K562 (cell line): ENCODE data around the gene ARHGAP12. TPM values are rescaled to one million over a fixed set of nuclear protein-coding genes. Genes with fewer than 3 reads are reported as not detected.

Experiments
- ATAC-seq: fragments of 200-7000 bp; cut with Tn5 transposase; 3 replicates; pipeline ENCODE4 v1.9.1; 2020; ENCODE audit warnings: moderate library complexity
- BruUV-seq: library from RNA; stranded (reverse); fragments of 400-500 nt; replicated peaks from 2 replicates; lab custom pipeline; 2021; lab: Mats Ljungman, UMichigan
- CTCF ChIA-PET: fragments of 300-600 bp; formaldehyde crosslinking; extraction: SDS; loops from one replicate; lab custom pipeline; 2021; ENCODE audit warnings: low intra/inter-chr PET ratio; lab: Yijun Ruan, JAX
- POLR2A ChIA-PET: fragments of 300-600, 350-650 bp; sonication (Branson Sonifier 250); formaldehyde crosslinking; extraction: SDS; loops from one replicate; lab custom pipeline; 2021; ENCODE audit warnings: antibody characterized with exemption, inconsistent platforms; lab: Yijun Ruan, JAX
- DNase-seq, 4 experiments: peaks; one replicate each; pipeline versions ENCODE4 v3.0.0 to v3.0.0-alpha.2; 2011 to 2018; ENCODE audit warnings: low spot score in 3 of 4, mixed read lengths in 3 of 4; ENCODE audit errors: extremely low read depth in 1 of 4
- FAIRE-seq: peaks from 2 replicates; lab custom pipeline; 2011; peaks lifted over from hg19 to GRCh38; lab: Jason Lieb, UNC
- H2AFZ ChIP-seq: 2 replicates; pipeline ENCODE4 v1.6.0; 2011; ENCODE audit warnings: low read depth, low read length, control low read depth, inconsistent platforms
- H3K27ac ChIP-seq: fragments of 200-600 bp; 3 replicates; pipeline ENCODE4 v1.8.0; 2011; ENCODE audit warnings: low read depth, mild to moderate bottlenecking, control low read depth, inconsistent platforms, low read length, moderate library complexity, mixed read lengths; ENCODE audit errors: extremely low read depth
- H3K27me3 ChIP-seq, 2 experiments: fragments of 300-600 bp in 1 of 2; 2 replicates in 1 of 2; 3 replicates in 1 of 2; pipeline versions ENCODE4 v1.6.0 to v1.8.0; 2011; ENCODE audit warnings: inconsistent platforms in 2 of 2, low read length in 2 of 2, mild to moderate bottlenecking in 1 of 2, mixed read lengths in 1 of 2, moderate library complexity in 1 of 2; ENCODE audit not compliant: control insufficient read depth in 2 of 2, insufficient read depth in 2 of 2
- H3K36me3 ChIP-seq: fragments of 300-600 bp; 3 replicates; pipeline ENCODE4 v1.8.0; 2011; ENCODE audit warnings: mild to moderate bottlenecking, low read length, inconsistent platforms; ENCODE audit not compliant: control insufficient read depth, insufficient read depth
- H3K4me1 ChIP-seq, 2 experiments: fragments of 200-600 bp in 1 of 2; replicated peaks in 1 of 2; 2 replicates in 1 of 2; 3 replicates in 1 of 2; pipeline versions ENCODE4 v1.5.1 to v1.8.0; 2011; ENCODE audit warnings: inconsistent platforms in 2 of 2, low read length in 2 of 2, mild to moderate bottlenecking in 1 of 2, mixed read lengths in 1 of 2, moderate library complexity in 1 of 2; ENCODE audit not compliant: control insufficient read depth in 2 of 2, insufficient read depth in 2 of 2
- H3K4me2 ChIP-seq: 2 replicates; pipeline ENCODE4 v1.6.1; 2011; ENCODE audit warnings: low read length, control low read depth, inconsistent platforms, mixed read lengths; ENCODE audit not compliant: insufficient read depth
- H3K4me3 ChIP-seq: fragments of 200-600 bp; sonication (generic), shearing (Covaris generic); 2 replicates; pipeline ENCODE4 v1.5.1; 2016; ENCODE audit warnings: control low read depth, inconsistent platforms
- H3K79me2 ChIP-seq: fragments of 200-600 bp; 3 replicates; pipeline ENCODE4 v1.8.0; 2011; ENCODE audit warnings: low read length, inconsistent platforms; ENCODE audit not compliant: control insufficient read depth, insufficient read depth
- H3K9ac ChIP-seq, 2 experiments: 2 replicates each; pipeline versions ENCODE4 v1.6.0 to v1.6.1; 2011; ENCODE audit warnings: low read depth in 2 of 2, low read length in 2 of 2, control low read depth in 1 of 2, inconsistent platforms in 1 of 2, mild to moderate bottlenecking in 1 of 2, mixed read lengths in 1 of 2; ENCODE audit not compliant: insufficient read depth in 1 of 2
- H3K9me1 ChIP-seq: one replicate; pipeline ENCODE4 v1.6.0; 2011; ENCODE audit warnings: inconsistent platforms, mild to moderate bottlenecking, low read length, moderate library complexity; ENCODE audit not compliant: control insufficient read depth, insufficient read depth
- H3K9me3 ChIP-seq: replicated peaks from 2 replicates; pipeline ENCODE4 v1.5.1; 2011; ENCODE audit warnings: low read depth, low read length, inconsistent platforms; ENCODE audit not compliant: control insufficient read depth, insufficient read depth
- H4K20me1 ChIP-seq: replicated peaks from 2 replicates; pipeline ENCODE4 v1.6.1; 2011; ENCODE audit warnings: low read length, inconsistent platforms, mixed read lengths; ENCODE audit not compliant: control insufficient read depth, insufficient read depth
- ARID1B ChIP-seq: fragments of 450-650 bp; IDR thresholded peaks from 2 replicates; pipeline ENCODE4 v1.6.1; 2016; ENCODE audit warnings: antibody characterized with exemption, mild to moderate bottlenecking, inconsistent platforms
- CCAR2 ChIP-seq: fragments of 200-400 bp; formaldehyde crosslinking; IDR thresholded peaks from 2 replicates; pipeline ENCODE4 v1.6.1; 2017; ENCODE audit warnings: mild to moderate bottlenecking, low read depth, low read length
- CCNT2 ChIP-seq: IDR thresholded peaks from 2 replicates; pipeline ENCODE4 v1.6.1; 2011; ENCODE audit warnings: borderline replicate concordance, low read depth, mild to moderate bottlenecking, moderate library complexity, mixed read lengths, low read length; ENCODE audit not compliant: insufficient read length; ENCODE audit errors: extremely low read depth
- ERF ChIP-seq: fragments of 450-650 bp; formaldehyde crosslinking; IDR thresholded peaks from 2 replicates; pipeline ENCODE4 v1.4.0; 2020; ENCODE audit warnings: mild to moderate bottlenecking, mixed read lengths
- ETV5 ChIP-seq: sonication (generic); formaldehyde crosslinking; IDR thresholded peaks from 2 replicates; pipeline ENCODE4 v1.4.0; 2020; ENCODE audit warnings: low read depth, mild to moderate bottlenecking, missing genetic modification reagents
- FOXM1 ChIP-seq, 2 experiments: fragments of 450-650 bp in 1 of 2; sonication (generic) in 1 of 2; formaldehyde crosslinking in 1 of 2; IDR thresholded peaks; 2 replicates each; pipeline versions ENCODE4 v1.6.1 to v1.9.0; 2017 to 2022; ENCODE audit warnings: low read depth in 2 of 2, mild to moderate bottlenecking in 2 of 2, missing genetic modification reagents in 1 of 2, moderate library complexity in 1 of 2
- MEIS2 ChIP-seq: fragments of 450-650 bp; IDR thresholded peaks from 2 replicates; pipeline ENCODE4 v1.6.1; 2014; ENCODE audit warnings: mild to moderate bottlenecking; ENCODE audit not compliant: partially characterized antibody
- NBN ChIP-seq: fragments of 450-650 bp; IDR thresholded peaks from 2 replicates; pipeline ENCODE4 v1.6.1; 2016; ENCODE audit warnings: low read depth, mild to moderate bottlenecking
- NFE2 ChIP-seq: IDR thresholded peaks from 2 replicates; pipeline ENCODE4 v1.6.1; 2014; ENCODE audit warnings: antibody characterized with exemption, low read depth
- PRPF4 ChIP-seq: fragments of 200-400 bp; formaldehyde crosslinking; IDR thresholded peaks from one replicate; pipeline ENCODE4 v1.6.1; 2017; ENCODE audit warnings: low read length, low read depth, mild to moderate bottlenecking; ENCODE audit not compliant: insufficient read depth, poor library complexity, severe bottlenecking
- RBM15 ChIP-seq: fragments of 200-400 bp; formaldehyde crosslinking; IDR thresholded peaks from 2 replicates; pipeline ENCODE4 v1.6.1; 2018; ENCODE audit warnings: mild to moderate bottlenecking, low read length, moderate library complexity; ENCODE audit not compliant: insufficient read depth
- RHOXF2B ChIP-seq: fragments of 250-450 bp; sonication (Bioruptor Pico); conservative IDR thresholded peaks from 2 replicates; pipeline ENCODE4 v1.5.1; 2021
- SRSF7 ChIP-seq: fragments of 200-400 bp; formaldehyde crosslinking; optimal IDR thresholded peaks from 2 replicates; pipeline ENCODE3; 2017; ENCODE audit warnings: mild to moderate bottlenecking, low read depth, low read length
- ZFPM2 ChIP-seq: fragments of 250-450 bp; sonication (Bioruptor Pico); IDR thresholded peaks from 2 replicates; pipeline ENCODE4 v1.5.1; 2022; ENCODE audit warnings: mild to moderate bottlenecking
- ZNF324 ChIP-seq: fragments of 250-450 bp; sonication (Bioruptor Pico); IDR thresholded peaks from 2 replicates; pipeline ENCODE4 v1.4.0; 2020; ENCODE audit warnings: mild to moderate bottlenecking
- ZNF384 ChIP-seq: IDR thresholded peaks from 2 replicates; pipeline ENCODE4 v1.6.1; 2012; ENCODE audit warnings: low read depth, low read length, improper control_type of control experiment
- ZNF436 ChIP-seq: fragments of 250-450, 450-650 bp; sonication (Bioruptor Pico); formaldehyde crosslinking; IDR thresholded peaks from 2 replicates; pipeline ENCODE4 v1.7.0; 2020; ENCODE audit warnings: mild to moderate bottlenecking
- ZNF717 ChIP-seq: fragments of 250-450 bp; sonication (Bioruptor Pico); IDR thresholded peaks from 2 replicates; pipeline ENCODE4 v1.5.0; 2021
- in situ Hi-C: fragments of 300-500 bp; cut with MboI; formaldehyde crosslinking; loops from 4 replicates; pipeline ENCODE4 v1.15.0; 2018; ENCODE audit warnings: inconsistent platforms, mixed read lengths
- intact Hi-C: fragments of 100-400 bp; cut with micrococcal nuclease; formaldehyde crosslinking; loops from 2 replicates; pipeline ENCODE4 v1.14.2; 2022
- polyA plus RNA-seq, 8 experiments: library from polyadenylated mRNA; depleted of rRNA in 4 of 8; stranded (reverse) in 5 of 8; unstranded in 3 of 8; fragments of >200 nt; fragmentation: Nextera tagmentation in 2 of 8; fragmentation: Illumina TruSeq in 1 of 8; extraction: Ambion mirVana in 2 of 8; extraction: Trizol in 1 of 8; gene quantifications; 2 replicates each; pipeline versions ENCODE4 v1.2.1 to v1.2.3, GENCODE V29; 2011 to 2014; ENCODE audit warnings: inconsistent platforms in 1 of 8, missing spikeins in 1 of 8
- total RNA-seq, 7 experiments: library from RNA; depleted of rRNA in 6 of 7; stranded (reverse); fragments of >200 nt in 6 of 7; fragmentation: Illumina TruSeq in 2 of 7; extraction: Trizol in 2 of 7; gene quantifications; 2 replicates each; pipeline versions ENCODE4 v1.2.1 to v1.2.3, GENCODE V29; 2011 to 2021; ENCODE audit warnings: low replicate concordance in 1 of 7
- TF ChIP-seq, protein P1 (sequence below), 3 experiments: fragments of 200-800 bp in 1 of 3; fragments of 250-450 bp in 1 of 3; fragments of 450-650 bp in 1 of 3; sonication (Bioruptor Pico) in 1 of 3; sonication (Bioruptor generic) in 1 of 3; formaldehyde crosslinking in 1 of 3; IDR thresholded peaks; 2 replicates each; pipeline versions ENCODE4 v1.6.1 to v1.8.0; 2016 to 2022; ENCODE audit warnings: mild to moderate bottlenecking in 2 of 3, missing genetic modification characterization in 2 of 3, missing compliant biosample characterization in 1 of 3, moderate library complexity in 1 of 3

ARHGAP12 gene
- total and polyA plus RNA-seq, 9 of the 15 experiments (the other 6 are each of a cell fraction or from before 2014, with no cell fraction given), result 4.4 to 18.7 (median 10.1) TPM

DNA sequence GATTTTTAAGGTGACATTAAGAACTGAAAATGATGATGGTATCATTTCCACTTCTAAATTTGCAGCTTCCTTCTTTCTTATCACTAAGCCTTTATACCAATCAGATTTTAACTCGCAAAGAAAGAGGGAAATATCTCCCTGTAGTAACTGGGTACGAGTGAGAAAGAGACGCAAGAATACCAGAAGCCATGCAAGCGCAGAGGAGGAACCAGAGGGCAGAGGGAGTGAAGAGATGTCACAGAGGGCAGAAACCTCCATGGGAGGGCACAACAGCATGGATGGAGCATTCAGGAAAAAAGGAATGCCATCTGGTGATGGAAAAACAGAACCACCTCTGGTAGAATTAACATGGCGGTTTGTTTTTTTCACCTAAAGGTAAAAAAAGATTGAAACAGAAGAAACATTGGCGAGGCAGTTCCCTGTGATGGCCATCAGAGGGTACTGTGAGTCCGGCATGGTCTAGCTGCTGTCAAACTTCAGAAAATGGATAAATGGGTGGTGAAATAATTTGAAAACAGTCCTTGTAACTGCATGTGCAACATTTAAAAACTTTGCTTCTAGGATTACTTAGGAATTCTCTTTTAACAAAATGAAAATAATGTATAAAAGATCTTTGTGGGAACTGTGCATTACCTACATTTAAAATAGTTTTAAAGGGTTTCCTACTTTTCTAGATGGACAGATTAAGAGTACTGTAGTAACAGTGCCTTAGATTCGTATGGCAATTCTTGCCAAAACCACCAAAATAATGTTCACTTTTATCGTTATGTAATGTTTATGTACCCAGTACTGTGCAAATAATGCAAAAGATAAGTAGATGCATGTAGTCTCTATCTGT, 91.8 kb downstream of the ARHGAP12 start (continued):
- TF ChIP-seq, protein P1, sequence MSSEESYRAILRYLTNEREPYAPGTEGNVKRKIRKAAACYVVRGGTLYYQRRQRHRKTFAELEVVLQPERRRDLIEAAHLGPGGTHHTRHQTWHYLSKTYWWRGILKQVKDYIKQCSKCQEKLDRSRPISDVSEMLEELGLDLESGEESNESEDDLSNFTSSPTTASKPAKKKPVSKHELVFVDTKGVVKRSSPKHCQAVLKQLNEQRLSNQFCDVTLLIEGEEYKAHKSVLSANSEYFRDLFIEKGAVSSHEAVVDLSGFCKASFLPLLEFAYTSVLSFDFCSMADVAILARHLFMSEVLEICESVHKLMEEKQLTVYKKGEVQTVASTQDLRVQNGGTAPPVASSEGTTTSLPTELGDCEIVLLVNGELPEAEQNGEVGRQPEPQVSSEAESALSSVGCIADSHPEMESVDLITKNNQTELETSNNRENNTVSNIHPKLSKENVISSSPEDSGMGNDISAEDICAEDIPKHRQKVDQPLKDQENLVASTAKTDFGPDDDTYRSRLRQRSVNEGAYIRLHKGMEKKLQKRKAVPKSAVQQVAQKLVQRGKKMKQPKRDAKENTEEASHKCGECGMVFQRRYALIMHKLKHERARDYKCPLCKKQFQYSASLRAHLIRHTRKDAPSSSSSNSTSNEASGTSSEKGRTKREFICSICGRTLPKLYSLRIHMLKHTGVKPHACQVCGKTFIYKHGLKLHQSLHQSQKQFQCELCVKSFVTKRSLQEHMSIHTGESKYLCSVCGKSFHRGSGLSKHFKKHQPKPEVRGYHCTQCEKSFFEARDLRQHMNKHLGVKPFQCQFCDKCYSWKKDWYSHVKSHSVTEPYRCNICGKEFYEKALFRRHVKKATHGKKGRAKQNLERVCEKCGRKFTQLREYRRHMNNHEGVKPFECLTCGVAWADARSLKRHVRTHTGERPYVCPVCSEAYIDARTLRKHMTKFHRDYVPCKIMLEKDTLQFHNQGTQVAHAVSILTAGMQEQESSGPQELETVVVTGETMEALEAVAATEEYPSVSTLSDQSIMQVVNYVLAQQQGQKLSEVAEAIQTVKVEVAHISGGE (CRISPR knock-in tag; IDR thresholded peaks at IDR 0.05), result no peak
- TF ChIP-seq RHOXF2B (CRISPR knock-in tag) (no peak), NBN (no peak), CCNT2 (no peak), ZNF384 (0 out of 2 replicates have a peak, but pooled peaks have one; percentile 39)

DNA sequence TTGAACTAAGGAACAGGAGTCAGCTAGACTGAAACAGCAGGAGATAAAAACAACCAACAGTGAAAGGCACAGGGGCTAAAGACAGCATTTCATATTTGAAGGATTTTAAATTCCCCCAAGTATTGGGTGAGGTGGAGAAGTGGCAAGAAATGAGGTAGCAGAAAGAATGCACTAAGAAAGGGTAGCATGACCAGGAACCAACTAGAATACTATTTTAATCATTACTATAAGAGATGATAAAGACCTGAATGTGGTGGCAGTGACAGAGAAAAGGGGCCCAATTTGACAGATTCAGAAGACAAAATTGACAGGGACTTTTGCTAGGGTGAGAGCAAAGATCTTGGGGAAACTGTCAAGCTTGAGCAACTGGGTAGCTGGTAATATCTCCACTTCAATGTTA, 94.9 kb downstream of the ARHGAP12 start:
- H3K4me3 ChIP-seq, result no peak overlapping the region
- no peaks in the 10 kb centered on the region for H3K9me3 ChIP-seq
- H2AFZ ChIP-seq, result no peak overlapping the region
- no TSS peak for BruUV-seq
- FAIRE-seq (no peak), DNase-seq (no peak), ATAC-seq (no peak)
- intact Hi-C loops (no loop called here), in situ Hi-C loops (no loop called here)
- no peaks in the 10 kb centered on the region for H3K27me3 ChIP-seq
- ChIA-PET POLR2A (no interaction called here), CTCF (no interaction called here)
- H4K20me1 ChIP-seq, result no peaks in the 10 kb centered on the region
- no peak overlapping the region for H3K4me2 ChIP-seq
- 0 out of 3 replicates have a peak, but pooled peaks cover 4% of the 10 kb centered on the region for H3K36me3 ChIP-seq
- no peak overlapping the region for H3K9ac ChIP-seq
- no peaks in the 10 kb centered on the region for H3K79me2 ChIP-seq
- H3K27ac ChIP-seq, result no peak overlapping the region
- H3K9me1 ChIP-seq, result no peaks in the 10 kb centered on the region
- no peaks in the 10 kb centered on the region for H3K4me1 ChIP-seq
- TF ChIP-seq CCAR2 (no peak), ARID1B (no peak), MEIS2 (no peak), ZNF324 (CRISPR knock-in tag) (no peak), ERF (CRISPR knock-in tag) (no peak), NFE2 (no peak), ZFPM2 (CRISPR knock-in tag) (no peak), RBM15 (no peak), SRSF7 (no peak), PRPF4 (no peak), ZNF717 (CRISPR knock-in tag) (no peak), FOXM1 (IDR thresholded peaks at IDR 0.05; ENCODE audit: low read depth) (no peak), FOXM1 (CRISPR knock-in tag; IDR thresholded peaks at IDR 0.05; ENCODE audit: low read depth) (no peak), ZNF436 (no peak), ETV5 (CRISPR knock-in tag) (no peak)
